Thyroid gland (tissue), 4 donors: ENCODE data around the gene LDAH. TPM values are rescaled to one million over a fixed set of nuclear protein-coding genes. Genes with fewer than 3 reads are reported as not detected.

Source experiments
- DNase-seq, 2 donors: peaks; one replicate each; pipeline ENCODE4 v3.0.0-alpha.2; 2019
- H3K27ac ChIP-seq, 3 donors: fragments of 200-600 bp; sonication (generic); 1 replicate in 2 of 3; 2 replicates in 1 of 3; pipeline ENCODE4 v1.5.1; 2016 to 2019; ENCODE audit warnings: mild to moderate bottlenecking in 1 of 3, moderate library complexity in 1 of 3
- H3K27me3 ChIP-seq: fragments of 200-600 bp; sonication (generic); one replicate; pipeline ENCODE4 v1.5.1; 2019
- H3K36me3 ChIP-seq, 2 donors: fragments of 200-600 bp; sonication (generic); one replicate each; pipeline ENCODE4 v1.5.1; 2016 to 2019
- H3K4me1 ChIP-seq, 2 donors: fragments of 200-600 bp; sonication (generic); one replicate each; pipeline ENCODE4 v1.5.1; 2017 to 2019
- H3K4me3 ChIP-seq, 3 donors: fragments of 200-600 bp; sonication (generic); replicated peaks in 1 of 3; 1 replicate in 2 of 3; 2 replicates in 1 of 3; pipeline ENCODE4 v1.5.1; 2016; ENCODE audit warnings: mild to moderate bottlenecking in 1 of 3
- H3K9me3 ChIP-seq: fragments of 200-600 bp; sonication (generic); one replicate; pipeline ENCODE4 v1.5.1; 2017
- CTCF ChIP-seq, 6 experiments: fragments of 200-600 bp in 3 of 6; fragments of 450-650 bp in 3 of 6; sonication (generic) in 3 of 6; IDR thresholded peaks; one replicate each; pipeline ENCODE4 v1.5.1; 2016 to 2019; ENCODE audit warnings: antibody characterized with exemption in 6 of 6, mild to moderate bottlenecking in 2 of 6, inconsistent platforms in 1 of 6, moderate library complexity in 1 of 6
- POLR2A ChIP-seq, 2 donors: fragments of 450-650 bp; IDR thresholded peaks; one replicate each; pipeline ENCODE4 v1.6.1; 2017; ENCODE audit warnings: antibody characterized with exemption in 2 of 2, mild to moderate bottlenecking in 2 of 2, moderate library complexity in 1 of 2
- WGBS, 2 donors: methylation state at CpG; one replicate each; pipeline ENCODE4 v1.1.5; 2017; 5-methylcytosine and 5-hydroxymethylcytosine counted together
- intact Hi-C: fragments of 100-400 bp; cut with DNase I; formaldehyde crosslinking; loops from one replicate; pipeline ENCODE4 v1.15.1; 2023
- total RNA-seq, 4 donors: library from RNA; depleted of rRNA; stranded (reverse); fragments of >200 nt; gene quantifications; one replicate each; pipeline ENCODE4 v1.2.3, GENCODE V29; 2016

LDAH gene
- total RNA-seq = 10 to 100 TPM; 11.6 to 17.2 (median 16.2) TPM

GRCh38 chr2:20822535-20823490 is at the start of gene LDAH:
LDAH (minus strand) TSS chr2:20823101; CDS start chr2:20801463, 21,638 bp downstream.
- TF ChIP-seq CTCF (IDR thresholded peaks at IDR 0.05) (peak in 1 of 6 experiments; percentile 19), POLR2A (IDR thresholded peaks at IDR 0.05) (peak in 1 of 2 donors; percentile 70)
- DNase-seq = peak; percentile 94 to 95
- Histone ChIP-seq H3K27me3 (no peaks in the 10 kb centered on the region), H3K4me1 (peaks cover 0 to 3% of the 10 kb centered on the region in 2 donors), H3K9me3 (no peaks in the 10 kb centered on the region), H3K4me3 (peak within 1 kb of the TSS; percentile 76 to 93 (median 79)), H3K27ac (peak within 1 kb of the TSS; percentile 11 to 91 (median 81)), H3K36me3 (no peaks in the 10 kb centered on the region)
- 2% methylated on average over 41 to 46 of the region's 46 CpGs for whole genome bisulfite sequencing, 2 donors
- intact Hi-C loops = no loop called here

DNA sequence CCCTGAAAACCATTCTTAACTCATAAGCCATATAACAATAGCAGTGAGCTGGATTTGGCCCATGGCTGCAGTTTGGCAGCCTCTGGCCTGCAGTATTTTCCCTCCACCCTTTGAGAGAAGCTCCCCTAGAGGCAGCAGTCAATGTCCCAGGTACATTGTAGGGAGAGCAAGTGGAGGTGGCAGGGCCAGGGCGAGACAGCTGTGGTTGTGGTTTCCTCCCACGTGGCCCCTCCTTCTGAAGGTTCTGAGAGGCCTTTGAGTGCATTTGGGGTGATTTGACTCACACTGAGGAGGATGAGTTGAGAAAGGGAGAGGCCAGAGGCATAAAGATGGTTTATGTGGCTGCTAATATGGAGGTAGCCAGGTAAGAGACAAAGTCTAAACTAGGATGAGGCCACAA is 45.5 kb upstream of the LDAH start:
- Histone ChIP-seq H3K4me1 (no peaks in the 10 kb centered on the region), H3K9me3 (no peaks in the 10 kb centered on the region), H3K36me3 (no peaks in the 10 kb centered on the region), H3K27me3 (no peaks in the 10 kb centered on the region), H3K4me3 (no peak overlapping the region), H3K27ac (no peak overlapping the region)
- WGBS, 2 donors = 22 to 37% methylated on average over 2 of the region's 2 CpGs
- intact Hi-C loops = no loop called here
- TF ChIP-seq CTCF (IDR thresholded peaks at IDR 0.05) = no peak
- TF ChIP-seq POLR2A (IDR thresholded peaks at IDR 0.05) = no peak
- no peak for DNase-seq

DNA sequence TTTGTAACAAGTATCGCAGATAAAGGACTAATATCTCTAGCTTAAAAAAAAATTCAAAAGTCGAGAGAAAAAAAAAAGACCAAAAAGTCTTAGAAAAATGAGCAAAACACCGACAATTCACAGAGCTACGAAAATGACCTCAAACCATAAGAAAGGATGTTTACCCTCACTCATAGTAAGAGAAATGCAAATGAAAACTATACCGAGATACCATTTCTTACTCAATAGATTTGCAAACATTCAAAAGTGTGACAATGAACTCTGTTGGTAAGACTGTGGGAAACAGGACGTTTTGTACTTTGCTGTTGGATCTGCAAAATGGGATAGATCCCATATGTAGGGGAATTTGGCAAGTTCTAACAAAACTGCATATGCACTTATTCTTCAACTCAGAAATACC is 39.9 kb upstream of the LDAH start:
- intact Hi-C loops = no loop called here
- DNase-seq = no peak
- 68 to 78% methylated on average over 6 of the region's 6 CpGs for WGBS, 2 donors
- H3K9me3 ChIP-seq = no peaks in the 10 kb centered on the region
- no peaks in the 10 kb centered on the region for H3K4me1 ChIP-seq
- no peak overlapping the region for H3K4me3 ChIP-seq
- TF ChIP-seq POLR2A (IDR thresholded peaks at IDR 0.05) = no peak
- TF ChIP-seq CTCF (IDR thresholded peaks at IDR 0.05) = no peak
- no peaks in the 10 kb centered on the region for H3K27me3 ChIP-seq
- no peak overlapping the region for H3K27ac ChIP-seq
- H3K36me3 ChIP-seq = no peaks in the 10 kb centered on the region

DNA sequence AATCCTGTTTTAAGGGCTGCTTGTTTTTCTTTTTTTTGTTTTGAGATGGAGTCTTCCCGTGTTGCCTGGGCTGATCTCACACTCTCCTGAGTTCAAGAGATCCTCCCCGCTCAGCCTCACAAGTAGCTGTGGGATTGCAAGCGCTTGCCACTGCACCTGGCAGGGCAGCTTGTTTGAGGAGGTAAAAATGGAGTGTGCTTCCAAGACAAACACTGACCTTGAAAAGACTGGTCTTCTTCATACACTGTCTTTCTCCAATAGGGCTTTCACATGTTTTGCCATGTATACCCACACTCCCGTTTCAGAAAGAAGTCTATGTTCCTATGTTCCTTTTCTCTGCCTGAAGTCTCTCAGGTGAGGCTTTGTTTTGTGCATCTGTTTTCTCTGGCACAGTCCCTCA is 32.6 kb upstream of the LDAH start:
- Histone ChIP-seq H3K36me3 (no peaks in the 10 kb centered on the region), H3K4me1 (no peaks in the 10 kb centered on the region), H3K27ac (no peak overlapping the region), H3K9me3 (no peaks in the 10 kb centered on the region), H3K27me3 (no peaks in the 10 kb centered on the region), H3K4me3 (no peak overlapping the region)
- no peak for DNase-seq
- intact Hi-C loops = no loop called here
- WGBS, 2 donors = 71 to 72% methylated on average over 4 of the region's 4 CpGs
- TF ChIP-seq POLR2A (IDR thresholded peaks at IDR 0.05) = no peak
- TF ChIP-seq CTCF (IDR thresholded peaks at IDR 0.05) = no peak

GRCh38 chr2:20852670-20853069 is 29.8 kb upstream of the LDAH start:
- Histone ChIP-seq H3K36me3 (no peaks in the 10 kb centered on the region), H3K4me1 (no peaks in the 10 kb centered on the region), H3K9me3 (no peaks in the 10 kb centered on the region), H3K4me3 (no peak overlapping the region), H3K27me3 (no peaks in the 10 kb centered on the region), H3K27ac (no peak overlapping the region)
- TF ChIP-seq CTCF (IDR thresholded peaks at IDR 0.05) (no peak), POLR2A (IDR thresholded peaks at IDR 0.05) (no peak)
- DNase-seq = no peak
- WGBS, 2 donors = 54 to 65% methylated on average over 3 of the region's 3 CpGs
- intact Hi-C loops = no loop called here
